Osteocyte (in vitro differentiated cells): ENCODE results near the gene POLR1G. TPM values are rescaled to one million over a fixed set of nuclear protein-coding genes. Genes with fewer than 3 reads are reported as not detected.

Experiments
- microRNA-seq: library from miRNA; unstranded; fragments of <30 nt; microRNA quantifications from one replicate; pipeline ENCODE4 v1.1.0, GENCODE V29; 2020; ENCODE audit not compliant: unreplicated experiment
- total RNA-seq: library from RNA; stranded (reverse); gene quantifications from 2 replicates; pipeline ENCODE4 v1.2.1, GENCODE V29; 2021

POLR1G gene
- total RNA-seq, 1 donor from 2014 or later, result 7.6 TPM

Small RNAs within 50 kb of the gene (microRNA-seq; reads per million reads assigned to microRNA genes)
- gene MIR6088, result not detected

Other genes starting within 250 kb of the POLR1G start
- gene NKPD1, start 245.7 kb upstream of the POLR1G start, total RNA-seq, result 0.18 and 0.35 TPM in 2 replicates
- 29.4 and 31.5 TPM in 2 replicates for gene TRAPPC6A, start 228.4 kb upstream of the POLR1G start, total RNA-seq
- gene BLOC1S3, start 227.9 kb upstream of the POLR1G start, total RNA-seq, result 16.9 and 23.1 TPM in 2 replicates
- 8.4 and 11.1 TPM in 2 replicates for gene EXOC3L2, start 161.2 kb upstream of the POLR1G start, total RNA-seq
- 61.2 and 66.5 TPM in 2 replicates for gene MARK4, start 155.4 kb upstream of the POLR1G start, total RNA-seq
- gene CKM, start 83.8 kb upstream of the POLR1G start, total RNA-seq, result not detected in 2 replicates
- 0.21 TPM in 1 of 2 replicates, not detected in the other for gene KLC3, start 65.9 kb upstream of the POLR1G start, total RNA-seq
- 32.1 and 32.7 TPM in 2 replicates for gene ERCC2, start 36.1 kb upstream of the POLR1G start, total RNA-seq
- 48.7 and 53.5 TPM in 2 replicates for gene PPP1R13L, start 1.6 kb upstream of the POLR1G start, total RNA-seq
- gene ERCC1, start 17.3 kb downstream of the POLR1G start, total RNA-seq, result 96.7 and 117 TPM in 2 replicates
- 93.8 and 176 TPM in 2 replicates for gene FOSB, start 61.4 kb downstream of the POLR1G start, total RNA-seq
- gene RTN2, start 90.4 kb downstream of the POLR1G start, total RNA-seq, result 15.6 and 15.8 TPM in 2 replicates
- gene PPM1N, start 91.8 kb downstream of the POLR1G start, total RNA-seq, result 0.29 and 0.62 TPM in 2 replicates
- 61.9 and 68.9 TPM in 2 replicates for gene VASP, start 100.8 kb downstream of the POLR1G start, total RNA-seq
- 16.8 and 18.0 TPM in 2 replicates for gene OPA3, start 178.2 kb downstream of the POLR1G start, total RNA-seq
- not detected in 2 replicates for gene GPR4, start 195.6 kb downstream of the POLR1G start, total RNA-seq
- gene EML2, start 232.8 kb downstream of the POLR1G start, total RNA-seq, result 27.1 and 28.6 TPM in 2 replicates